Transverse colon (tissue), 4 donors: Measurements from ENCODE around the gene TTLL6.

Experiments used
- CTCF ChIP-seq, 5 experiments: fragments of 200-600 bp in 3 of 5; fragments of 450-650 bp in 2 of 5; sonication (generic) in 3 of 5; IDR thresholded peaks; 1 replicate in 2 of 5; 2 replicates in 3 of 5; pipeline ENCODE4 v1.5.1; 2016 to 2017; ENCODE audit warnings: antibody characterized with exemption in 5 of 5, inconsistent platforms in 3 of 5, mild to moderate bottlenecking in 2 of 5, moderate library complexity in 1 of 5
- EP300 ChIP-seq: sonication (generic); formaldehyde crosslinking; IDR thresholded peaks from one replicate; pipeline ENCODE4 v1.6.1; 2017; ENCODE audit warnings: antibody characterized with exemption, low read depth
- POLR2A ChIP-seq: fragments of 450-650 bp; IDR thresholded peaks from one replicate; pipeline ENCODE4 v1.6.1; 2016; ENCODE audit warnings: antibody characterized with exemption, mild to moderate bottlenecking, moderate library complexity
- POLR2AphosphoS5 ChIP-seq, 3 donors: sonication (generic); formaldehyde crosslinking; IDR thresholded peaks; one replicate each; pipeline ENCODE4 v1.6.1; 2016; ENCODE audit warnings: antibody characterized with exemption in 3 of 3

GRCh38 chr17:48819466-48819865 lies 2.4 kb upstream of the TTLL6 start:
- no peak for TF ChIP-seq CTCF (IDR thresholded peaks at IDR 0.05)
- no peak for TF ChIP-seq POLR2A
- no peak for TF ChIP-seq EP300
- no peak for TF ChIP-seq POLR2AphosphoS5 (IDR thresholded peaks at IDR 0.05)
